SJSA1 (cell line): ENCODE measurements around the gene MKNK1. TPM values are rescaled to one million over a fixed set of nuclear protein-coding genes. Genes with fewer than 3 reads are reported as not detected.
A peak's percentile ranks its signal among the peaks of the same experiment; 100 is the strongest.

ENCODE experiments used
- DNase-seq, 2 experiments: peaks; one replicate each; pipeline ENCODE4 v3.0.0-alpha.2; 2015 to 2020; ENCODE audit warnings: low spot score in 2 of 2, low read depth in 1 of 2
- H3K27ac ChIP-seq: fragments of 250-450 bp; sonication (Bioruptor Pico); 2 replicates; pipeline ENCODE4 v1.5.1; 2020; ENCODE audit warnings: mild to moderate bottlenecking, moderate library complexity
- H3K27me3 ChIP-seq: fragments of 250-450 bp; sonication (Bioruptor Pico); replicated peaks from 2 replicates; pipeline ENCODE4 v1.5.1; 2020; ENCODE audit warnings: mild to moderate bottlenecking, moderate library complexity
- H3K36me3 ChIP-seq: fragments of 250-450 bp; sonication (Bioruptor Pico); 2 replicates; pipeline ENCODE4 v1.5.1; 2020; ENCODE audit warnings: mild to moderate bottlenecking
- H3K4me1 ChIP-seq: fragments of 250-450 bp; sonication (Bioruptor Pico); replicated peaks from 2 replicates; pipeline ENCODE4 v1.6.1; 2021; ENCODE audit warnings: mild to moderate bottlenecking
- H3K4me3 ChIP-seq: fragments of 250-450 bp; sonication (Bioruptor Pico); 2 replicates; pipeline ENCODE4 v1.5.1; 2020; ENCODE audit warnings: mild to moderate bottlenecking
- H3K9me3 ChIP-seq: fragments of 250-450 bp; sonication (Bioruptor Pico); replicated peaks from 2 replicates; pipeline ENCODE4 v1.5.1; 2020; ENCODE audit warnings: mild to moderate bottlenecking
- total RNA-seq: library from RNA; depleted of rRNA; stranded (reverse); fragments of >200 nt; shearing (Covaris generic); gene quantifications from 2 replicates; pipeline ENCODE4 v1.2.3, GENCODE V29; 2014

Gene MKNK1
- total RNA-seq, 1 experiment from 2014 or later, result 21.3 TPM

- Histone ChIP-seq H3K4me1 (no peaks in the 10 kb centered on the region), H3K4me3 (no peak overlapping the region), H3K9me3 (no peaks in the 10 kb centered on the region), H3K27me3 (no peaks in the 10 kb centered on the region), H3K27ac (no peak overlapping the region), H3K36me3 (peaks cover 35% of the 10 kb centered on the region)
- no peak for DNase-seq
These were observed 26.4 kb downstream of the MKNK1 start for GRCh38 chr1:46577671-46578070.

- no peaks in the 10 kb centered on the region for H3K27me3 ChIP-seq
- H3K27ac ChIP-seq, result no peak overlapping the region
- H3K4me1 ChIP-seq, result no peaks in the 10 kb centered on the region
- no peaks in the 10 kb centered on the region for H3K9me3 ChIP-seq
- H3K4me3 ChIP-seq, result no peak overlapping the region
- no peak for DNase-seq
- H3K36me3 ChIP-seq, result peaks cover 24% of the 10 kb centered on the region
These were observed 27.5 kb downstream of the MKNK1 start for GRCh38 chr1:46576596-46576995.

DNA sequence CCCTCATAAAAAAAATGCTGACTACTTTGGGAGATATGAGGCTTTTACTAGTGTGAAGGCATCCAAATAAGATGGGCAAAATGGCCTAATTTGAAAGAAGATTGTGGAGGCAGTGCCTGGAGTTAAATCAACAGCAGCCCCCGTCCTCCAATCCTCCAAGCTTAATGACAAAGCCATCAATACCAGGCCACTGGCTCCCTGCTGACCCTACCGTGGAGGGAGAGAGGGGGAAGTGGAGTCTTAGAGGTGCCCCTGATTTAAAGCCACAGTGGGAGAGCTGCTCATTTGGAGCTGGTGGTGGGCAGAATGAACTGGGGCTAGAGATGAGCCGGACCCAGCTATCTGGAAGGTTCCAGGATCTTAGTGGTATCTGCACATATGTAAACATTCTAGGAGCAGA lies 28.3 kb downstream of the MKNK1 start:
- no peaks in the 10 kb centered on the region for H3K4me1 ChIP-seq

GRCh38 chr1:46575300-46575699 lies 28.8 kb downstream of the MKNK1 start:
- Histone ChIP-seq H3K4me1 (no peaks in the 10 kb centered on the region), H3K27me3 (no peaks in the 10 kb centered on the region), H3K9me3 (no peaks in the 10 kb centered on the region), H3K4me3 (no peak overlapping the region), H3K27ac (no peak overlapping the region), H3K36me3 (peaks cover 16% of the 10 kb centered on the region)
- no peak for DNase-seq

More for the DNA sequence above, 28.3 kb downstream of the MKNK1 start:
- no peak for DNase-seq
- Histone ChIP-seq H3K36me3 (peaks cover 20% of the 10 kb centered on the region), H3K27me3 (no peaks in the 10 kb centered on the region), H3K4me3 (no peak overlapping the region), H3K9me3 (no peaks in the 10 kb centered on the region), H3K27ac (no peak overlapping the region)

DNA sequence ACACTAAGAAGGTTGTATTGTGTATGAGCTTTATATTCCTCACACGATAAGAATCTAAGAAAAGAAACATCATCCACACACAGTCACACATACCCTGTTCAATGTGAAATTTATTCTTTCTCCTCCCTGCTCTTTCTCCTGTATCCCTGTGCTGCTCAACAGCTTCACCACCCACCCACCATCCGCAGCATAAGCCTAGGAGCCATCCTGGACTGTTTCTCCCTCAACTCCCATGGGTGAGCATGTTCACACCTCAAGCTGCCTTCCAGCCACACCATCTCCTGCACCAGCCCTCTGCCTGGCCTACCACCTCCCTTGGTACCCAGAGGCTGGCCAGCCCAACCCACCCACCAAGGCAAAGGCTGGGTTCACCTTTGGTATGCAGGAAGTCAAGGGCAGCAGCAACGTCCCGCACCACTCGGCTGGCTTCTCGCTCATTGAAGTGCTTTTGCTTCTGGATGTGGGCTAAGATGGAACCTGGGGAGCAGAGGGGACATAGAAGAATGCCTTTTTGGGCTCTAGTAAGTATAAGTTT lies 32.3 kb downstream of the MKNK1 start:
- H3K36me3 ChIP-seq, result peaks cover 9% of the 10 kb centered on the region
- no peaks in the 10 kb centered on the region for H3K27me3 ChIP-seq
- H3K4me1 ChIP-seq, result no peaks in the 10 kb centered on the region
- DNase-seq, result no peak
- H3K9me3 ChIP-seq, result no peaks in the 10 kb centered on the region
- no peak overlapping the region for H3K27ac ChIP-seq
- H3K4me3 ChIP-seq, result no peak overlapping the region

DNA sequence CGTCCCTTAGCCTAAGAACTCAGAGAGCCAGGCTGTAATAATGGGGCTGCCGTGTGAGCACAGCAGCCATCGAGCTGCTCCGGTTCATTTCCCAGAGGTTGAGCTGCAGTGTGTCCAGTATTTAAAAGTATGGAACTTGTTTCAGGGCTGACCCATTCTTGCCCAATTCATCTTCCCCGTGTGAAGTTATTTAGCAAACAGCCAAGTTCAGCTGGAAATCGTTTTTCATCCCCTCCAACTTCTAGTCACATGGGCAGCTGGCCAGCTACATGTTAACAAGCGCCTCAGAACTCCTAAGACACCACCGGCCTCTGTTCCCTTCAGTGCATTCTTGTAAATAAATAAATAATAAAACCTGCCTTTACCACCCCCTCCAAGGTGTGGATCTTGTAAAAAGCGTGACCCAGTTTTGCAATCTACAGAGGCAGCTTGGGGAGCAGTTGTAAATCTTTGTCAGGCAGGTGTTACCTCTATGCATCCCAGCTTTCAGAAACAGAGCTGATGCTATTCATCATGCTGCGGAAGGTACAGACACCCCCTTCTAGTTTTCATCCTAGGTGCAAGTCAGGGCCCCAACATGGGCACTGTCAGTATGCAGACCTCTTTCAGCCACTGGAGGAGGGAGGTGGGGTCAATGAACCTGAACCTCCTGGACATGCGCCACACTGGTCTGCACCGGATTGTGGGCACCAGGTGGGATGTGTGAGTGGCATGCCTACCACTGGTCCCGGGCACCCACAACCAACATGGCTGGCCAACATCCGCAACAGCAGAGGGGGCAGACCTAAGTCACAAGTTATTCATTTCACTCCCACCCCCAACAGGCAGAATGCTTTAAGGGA lies 34.0 kb downstream of the MKNK1 start:
- no peaks in the 10 kb centered on the region for H3K27me3 ChIP-seq
- no peak overlapping the region for H3K4me3 ChIP-seq
- no peak overlapping the region for H3K27ac ChIP-seq
- H3K4me1 ChIP-seq, result no peaks in the 10 kb centered on the region
- H3K9me3 ChIP-seq, result no peaks in the 10 kb centered on the region
- no peak for DNase-seq
- H3K36me3 ChIP-seq, result peaks cover 9% of the 10 kb centered on the region

DNA sequence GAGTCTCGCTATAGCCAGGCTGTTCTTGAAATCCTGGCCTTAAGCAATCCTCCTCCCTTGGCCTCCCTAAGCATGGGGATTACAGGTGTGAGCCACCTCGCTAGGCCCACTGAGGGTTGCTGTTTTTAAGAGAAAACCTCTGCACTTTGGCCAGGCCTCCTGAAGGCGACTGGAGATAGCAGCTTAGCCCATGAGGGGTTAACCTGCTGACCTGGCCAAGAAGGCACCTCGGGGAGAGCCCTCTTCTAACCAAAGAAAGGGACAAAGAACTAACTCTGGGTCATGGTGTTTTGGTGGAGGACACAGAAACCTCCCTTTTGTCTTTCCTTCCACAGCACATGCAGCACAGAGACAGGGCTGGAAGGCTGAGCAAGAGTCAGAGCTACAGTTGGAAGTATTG lies 35.0 kb downstream of the MKNK1 start:
- Histone ChIP-seq H3K36me3 (peaks cover 9% of the 10 kb centered on the region), H3K27me3 (no peaks in the 10 kb centered on the region)

DNA sequence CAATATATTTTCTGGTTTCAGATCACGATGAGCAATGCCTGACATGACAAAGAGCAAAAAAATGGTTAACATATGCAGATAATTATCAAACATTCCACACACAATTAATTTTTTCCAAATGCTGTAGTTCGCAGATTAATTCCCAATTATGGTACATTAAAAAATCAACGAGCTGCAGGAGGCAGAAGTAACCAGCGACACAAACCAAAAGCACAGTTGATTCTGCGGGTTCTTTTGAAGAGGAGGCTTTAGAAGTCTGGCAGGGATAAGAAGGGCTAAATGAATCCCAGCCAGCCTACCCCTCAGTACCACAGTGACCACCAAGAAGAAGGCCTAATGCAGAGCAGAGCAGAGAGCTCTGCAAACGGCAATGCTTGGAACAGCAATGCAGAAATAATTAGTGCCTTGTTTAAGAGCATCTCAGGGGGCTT lies 35.6 kb downstream of the MKNK1 start:
- no peak for DNase-seq
- Histone ChIP-seq H3K4me3 (no peak overlapping the region), H3K36me3 (peaks cover 9% of the 10 kb centered on the region), H3K4me1 (no peaks in the 10 kb centered on the region), H3K27ac (no peak overlapping the region), H3K27me3 (no peaks in the 10 kb centered on the region), H3K9me3 (no peaks in the 10 kb centered on the region)

More for the DNA sequence above, 35.0 kb downstream of the MKNK1 start:
- H3K27ac ChIP-seq, result no peak overlapping the region
- H3K4me3 ChIP-seq, result no peak overlapping the region
- no peaks in the 10 kb centered on the region for H3K9me3 ChIP-seq
- no peaks in the 10 kb centered on the region for H3K4me1 ChIP-seq
- DNase-seq, result no peak

GRCh38 chr1:46563341-46563740 lies 40.7 kb downstream of the MKNK1 start:
- Histone ChIP-seq H3K4me3 (no peak overlapping the region), H3K36me3 (peaks cover 15% of the 10 kb centered on the region), H3K27ac (no peak overlapping the region), H3K9me3 (no peaks in the 10 kb centered on the region), H3K4me1 (no peaks in the 10 kb centered on the region), H3K27me3 (no peaks in the 10 kb centered on the region)
- DNase-seq, result no peak

DNA sequence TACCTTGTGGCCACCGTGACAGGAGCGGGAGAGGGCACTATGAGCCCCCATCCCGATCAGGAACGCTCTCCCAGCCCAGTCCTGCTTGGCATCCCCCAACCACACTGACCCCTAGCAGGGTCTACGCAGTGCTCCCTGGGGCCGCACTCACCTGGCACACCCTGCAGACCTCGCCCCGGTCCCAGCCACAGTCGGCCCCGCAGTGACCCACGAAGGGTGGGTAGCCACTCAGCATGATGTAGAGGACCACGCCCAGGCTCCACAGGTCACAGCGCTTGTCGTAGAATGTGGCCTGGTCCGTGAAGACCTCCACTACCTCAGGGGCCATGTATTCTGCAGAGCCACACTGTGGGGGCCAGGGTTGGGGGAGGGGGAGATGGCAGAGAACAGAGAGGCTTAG lies 41.6 kb downstream of the MKNK1 start:
- H3K4me1 ChIP-seq, result no peaks in the 10 kb centered on the region
- H3K36me3 ChIP-seq, result peaks cover 10% of the 10 kb centered on the region
- H3K27me3 ChIP-seq, result no peaks in the 10 kb centered on the region
- no peak overlapping the region for H3K27ac ChIP-seq
- no peak for DNase-seq
- H3K9me3 ChIP-seq, result no peaks in the 10 kb centered on the region
- no peak overlapping the region for H3K4me3 ChIP-seq

DNA sequence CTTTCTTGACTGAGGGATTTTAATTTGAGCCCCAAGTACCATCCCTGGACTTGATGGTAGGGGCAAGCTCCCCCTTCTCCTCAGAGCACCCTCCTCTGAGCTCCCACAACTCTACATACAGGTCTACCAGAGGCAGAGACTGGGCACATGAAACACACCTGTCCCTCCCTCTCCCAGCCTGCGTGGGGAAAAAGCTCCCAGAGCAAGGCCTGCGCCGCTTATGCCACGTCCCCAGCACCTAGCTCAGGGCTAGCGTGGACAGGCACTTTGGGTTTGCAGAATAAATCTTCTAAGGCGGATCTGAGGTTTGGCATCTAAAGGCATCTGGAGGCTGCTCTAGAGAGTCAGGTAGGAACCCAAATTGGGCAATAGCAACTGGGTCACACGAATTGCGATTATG lies 45.1 kb downstream of the MKNK1 start:
- no peaks in the 10 kb centered on the region for H3K27me3 ChIP-seq
- no peaks in the 10 kb centered on the region; the same call in 1 of the 2 replicates for H3K4me1 ChIP-seq
- peaks cover 7% of the 10 kb centered on the region for H3K36me3 ChIP-seq
- H3K9me3 ChIP-seq, result no peaks in the 10 kb centered on the region
- no peak overlapping the region for H3K27ac ChIP-seq
- H3K4me3 ChIP-seq, result no peak overlapping the region
- no peak for DNase-seq

GRCh38 chr1:46558141-46558963 lies 45.7 kb downstream of the MKNK1 start:
- no peaks in the 10 kb centered on the region for H3K9me3 ChIP-seq
- H3K36me3 ChIP-seq, result peaks cover 7% of the 10 kb centered on the region
- no peak for DNase-seq
- no peak overlapping the region for H3K27ac ChIP-seq
- no peaks in the 10 kb centered on the region; the same call in 1 of the 2 replicates for H3K4me1 ChIP-seq
- no peak overlapping the region for H3K4me3 ChIP-seq
- no peaks in the 10 kb centered on the region for H3K27me3 ChIP-seq

DNA sequence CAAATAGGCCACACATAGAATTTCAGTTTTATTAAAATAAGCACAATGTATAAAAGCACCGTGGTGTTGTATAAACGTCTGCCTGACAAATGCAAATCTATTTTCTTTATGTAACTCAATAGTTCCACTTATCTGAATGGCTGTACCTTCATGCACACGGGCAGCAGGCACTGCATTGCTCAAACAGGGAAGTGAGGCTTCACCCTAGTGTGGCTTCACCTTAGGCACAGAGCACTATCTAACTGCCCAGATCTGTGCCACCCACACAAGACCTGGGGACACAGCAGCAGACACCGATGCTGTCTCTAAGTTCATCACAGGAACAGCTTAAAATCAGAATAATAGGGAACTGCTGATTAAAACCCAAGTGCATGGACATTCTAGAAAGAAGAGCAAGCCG lies 46.7 kb downstream of the MKNK1 start:
- H3K4me1 ChIP-seq, result no peaks in the 10 kb centered on the region; the same call in 1 of the 2 replicates
- H3K9me3 ChIP-seq, result no peaks in the 10 kb centered on the region
- no peaks in the 10 kb centered on the region for H3K27me3 ChIP-seq
- no peak overlapping the region for H3K4me3 ChIP-seq
- H3K27ac ChIP-seq, result no peak overlapping the region
- peaks cover 7% of the 10 kb centered on the region for H3K36me3 ChIP-seq
- DNase-seq, result no peak

DNA sequence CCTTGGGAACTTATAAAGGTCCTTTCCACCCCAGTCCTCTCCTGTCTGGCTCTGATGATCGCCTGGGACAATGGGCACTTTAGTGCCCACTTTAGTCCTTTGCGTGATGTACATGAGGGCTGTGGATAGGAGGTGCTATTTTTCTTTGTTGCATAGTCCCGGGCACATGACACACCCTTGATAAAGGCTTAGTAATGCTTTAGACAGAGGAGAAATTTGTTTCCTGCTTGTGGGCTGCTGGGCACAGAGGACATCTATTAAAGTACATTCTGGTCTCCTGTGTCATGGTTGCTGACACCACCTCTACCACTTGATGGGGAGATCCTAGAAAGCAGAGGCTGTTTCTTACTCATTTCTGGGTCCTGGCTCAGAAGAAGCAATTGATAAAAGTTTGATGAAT lies 47.2 kb downstream of the MKNK1 start:
- DNase-seq, result peak in 1 of 2 experiments; percentile 28
- H3K4me3 ChIP-seq, result no peak overlapping the region
- H3K36me3 ChIP-seq, result peaks cover 7% of the 10 kb centered on the region
- no peak overlapping the region for H3K27ac ChIP-seq
- H3K9me3 ChIP-seq, result no peaks in the 10 kb centered on the region
- H3K4me1 ChIP-seq, result no peaks in the 10 kb centered on the region; the same call in 1 of the 2 replicates
- H3K27me3 ChIP-seq, result no peaks in the 10 kb centered on the region
